Testis (tissue), 2 donors: ENCODE measurements around the gene AMY1B.
"Not testable (repeated sequence)": the region's sequence is repeated elsewhere in the genome, so short reads cannot be mapped to it uniquely, and the experiment has no call there.

ENCODE experiments used
- CTCF ChIP-seq, 3 experiments: fragments of 450-650 bp in 2 of 3; fragments of 200-600 bp in 1 of 3; sonication (generic) in 1 of 3; IDR thresholded peaks; one replicate each; pipeline ENCODE4 v1.5.1; 2016 to 2019; ENCODE audit warnings: antibody characterized with exemption in 3 of 3, mild to moderate bottlenecking in 2 of 3, moderate library complexity in 1 of 3
- POLR2A ChIP-seq: fragments of 450-650 bp; IDR thresholded peaks from one replicate; pipeline ENCODE4 v1.6.1; 2017; ENCODE audit warnings: antibody characterized with exemption, mild to moderate bottlenecking, moderate library complexity

- TF ChIP-seq CTCF (IDR thresholded peaks at IDR 0.05); POLR2A: not testable (repeated sequence)
Measured at GRCh38 chr1:103717404-103717803, 21.4 kb upstream of the AMY1B start.
